ENCODE measurements around the gene PRIM2. TPM values are rescaled to one million over a fixed set of nuclear protein-coding genes. Genes with fewer than 3 reads are reported as not detected.
"Not testable (repeated sequence)": the region's sequence is repeated elsewhere in the genome, so short reads cannot be mapped to it uniquely, and the experiment has no call there.

PRIM2 gene
- total RNA-seq, 1 experiment from 2014 or later, result 30.7 TPM

GRCh38 chr6:57368965-57369731 is 51.7 kb downstream of the PRIM2 start:
- H3K36me3 ChIP-seq (ENCODE audit: control insufficient read depth, insufficient read depth, low read length); intact Hi-C loops (cut with micrococcal nuclease; ENCODE audit: unreplicated experiment); H3K4me1 ChIP-seq (ENCODE audit: control insufficient read depth, insufficient read depth, low read length); H3K4me3 ChIP-seq (ENCODE audit: low read depth in 2 of 2, low read length in 2 of 2); H3K9me3 ChIP-seq (ENCODE audit: control insufficient read depth, insufficient read depth, low read depth, low read length); CTCF ChIA-PET; H3K27me3 ChIP-seq (ENCODE audit: control insufficient read depth, insufficient read depth, low read length); H3K27ac ChIP-seq (ENCODE audit: low read length); BruUV-seq (replicated peaks); DNase-seq (ENCODE audit: low read depth, low spot score); in situ Hi-C loops (cut with HindIII; ENCODE audit: low pct_unique_long_range_greater_than_20kb, low sequenced_read_pairs); POLR2A ChIA-PET: not testable (repeated sequence)
- peak; percentile 58 for ATAC-seq

GRCh38 chr6:57371779-57372178 is 54.3 kb downstream of the PRIM2 start:
- ATAC-seq; intact Hi-C loops (cut with micrococcal nuclease; ENCODE audit: unreplicated experiment); H3K36me3 ChIP-seq (ENCODE audit: control insufficient read depth, insufficient read depth, low read length); DNase-seq (ENCODE audit: low read depth, low spot score); H3K4me3 ChIP-seq (ENCODE audit: low read depth in 2 of 2, low read length in 2 of 2); H3K9me3 ChIP-seq (ENCODE audit: control insufficient read depth, insufficient read depth, low read depth, low read length); H3K27ac ChIP-seq (ENCODE audit: low read length); in situ Hi-C loops (cut with HindIII; ENCODE audit: low pct_unique_long_range_greater_than_20kb, low sequenced_read_pairs); POLR2A ChIA-PET; H3K27me3 ChIP-seq (ENCODE audit: control insufficient read depth, insufficient read depth, low read length); BruUV-seq (replicated peaks); H3K4me1 ChIP-seq (ENCODE audit: control insufficient read depth, insufficient read depth, low read length); CTCF ChIA-PET: not testable (repeated sequence)

GRCh38 chr6:57374764-57375163 is 57.3 kb downstream of the PRIM2 start:
- H3K4me1 ChIP-seq (ENCODE audit: control insufficient read depth, insufficient read depth, low read length); BruUV-seq (replicated peaks); H3K9me3 ChIP-seq (ENCODE audit: control insufficient read depth, insufficient read depth, low read depth, low read length); CTCF ChIA-PET; H3K36me3 ChIP-seq (ENCODE audit: control insufficient read depth, insufficient read depth, low read length); H3K27me3 ChIP-seq (ENCODE audit: control insufficient read depth, insufficient read depth, low read length); DNase-seq (ENCODE audit: low read depth, low spot score); in situ Hi-C loops (cut with HindIII; ENCODE audit: low pct_unique_long_range_greater_than_20kb, low sequenced_read_pairs); POLR2A ChIA-PET; H3K27ac ChIP-seq (ENCODE audit: low read length); intact Hi-C loops (cut with micrococcal nuclease; ENCODE audit: unreplicated experiment); H3K4me3 ChIP-seq (ENCODE audit: low read depth in 2 of 2, low read length in 2 of 2); ATAC-seq: not testable (repeated sequence)

- H3K27me3 ChIP-seq (ENCODE audit: control insufficient read depth, insufficient read depth, low read length); H3K4me1 ChIP-seq (ENCODE audit: control insufficient read depth, insufficient read depth, low read length); BruUV-seq (replicated peaks); CTCF ChIA-PET; in situ Hi-C loops (cut with HindIII; ENCODE audit: low pct_unique_long_range_greater_than_20kb, low sequenced_read_pairs); DNase-seq (ENCODE audit: low read depth, low spot score); H3K27ac ChIP-seq (ENCODE audit: low read length); POLR2A ChIA-PET; H3K36me3 ChIP-seq (ENCODE audit: control insufficient read depth, insufficient read depth, low read length); H3K9me3 ChIP-seq (ENCODE audit: control insufficient read depth, insufficient read depth, low read depth, low read length); H3K4me3 ChIP-seq (ENCODE audit: low read depth in 2 of 2, low read length in 2 of 2); ATAC-seq; intact Hi-C loops (cut with micrococcal nuclease; ENCODE audit: unreplicated experiment): not testable (repeated sequence)
These were observed 58.7 kb downstream of the PRIM2 start for GRCh38 chr6:57376083-57376482.

GRCh38 chr6:57389038-57389592 is 71.7 kb downstream of the PRIM2 start:
- H3K9me3 ChIP-seq (ENCODE audit: control insufficient read depth, insufficient read depth, low read depth, low read length); H3K27me3 ChIP-seq (ENCODE audit: control insufficient read depth, insufficient read depth, low read length); CTCF ChIA-PET; POLR2A ChIA-PET; H3K4me3 ChIP-seq (ENCODE audit: low read depth in 2 of 2, low read length in 2 of 2); intact Hi-C loops (cut with micrococcal nuclease; ENCODE audit: unreplicated experiment); H3K36me3 ChIP-seq (ENCODE audit: control insufficient read depth, insufficient read depth, low read length); DNase-seq (ENCODE audit: low read depth, low spot score); in situ Hi-C loops (cut with HindIII; ENCODE audit: low pct_unique_long_range_greater_than_20kb, low sequenced_read_pairs); H3K4me1 ChIP-seq (ENCODE audit: control insufficient read depth, insufficient read depth, low read length); BruUV-seq (replicated peaks); H3K27ac ChIP-seq (ENCODE audit: low read length): not testable (repeated sequence)
- ATAC-seq, result peak; percentile 42

GRCh38 chr6:57390818-57391217 is 73.4 kb downstream of the PRIM2 start:
- DNase-seq (ENCODE audit: low read depth, low spot score); POLR2A ChIA-PET; BruUV-seq (replicated peaks); H3K4me3 ChIP-seq (ENCODE audit: low read depth in 2 of 2, low read length in 2 of 2); H3K27me3 ChIP-seq (ENCODE audit: control insufficient read depth, insufficient read depth, low read length); in situ Hi-C loops (cut with HindIII; ENCODE audit: low pct_unique_long_range_greater_than_20kb, low sequenced_read_pairs); H3K4me1 ChIP-seq (ENCODE audit: control insufficient read depth, insufficient read depth, low read length); intact Hi-C loops (cut with micrococcal nuclease; ENCODE audit: unreplicated experiment); H3K36me3 ChIP-seq (ENCODE audit: control insufficient read depth, insufficient read depth, low read length); H3K9me3 ChIP-seq (ENCODE audit: control insufficient read depth, insufficient read depth, low read depth, low read length); H3K27ac ChIP-seq (ENCODE audit: low read length); CTCF ChIA-PET; ATAC-seq: not testable (repeated sequence)

GRCh38 chr6:57392047-57392446 is 74.6 kb downstream of the PRIM2 start:
- H3K36me3 ChIP-seq (ENCODE audit: control insufficient read depth, insufficient read depth, low read length); BruUV-seq (replicated peaks); H3K4me3 ChIP-seq (ENCODE audit: low read depth in 2 of 2, low read length in 2 of 2); H3K27me3 ChIP-seq (ENCODE audit: control insufficient read depth, insufficient read depth, low read length); H3K4me1 ChIP-seq (ENCODE audit: control insufficient read depth, insufficient read depth, low read length); H3K27ac ChIP-seq (ENCODE audit: low read length); H3K9me3 ChIP-seq (ENCODE audit: control insufficient read depth, insufficient read depth, low read depth, low read length); intact Hi-C loops (cut with micrococcal nuclease; ENCODE audit: unreplicated experiment); ATAC-seq; in situ Hi-C loops (cut with HindIII; ENCODE audit: low pct_unique_long_range_greater_than_20kb, low sequenced_read_pairs); CTCF ChIA-PET; DNase-seq (ENCODE audit: low read depth, low spot score); POLR2A ChIA-PET: not testable (repeated sequence)

Data from Panc1 (cell line).